ENCODE data around the gene KTI12.
"Not testable (repeated sequence)": the region's sequence is repeated elsewhere in the genome, so short reads cannot be mapped to it uniquely, and the experiment has no call there.

KTI12 gene, protein sequence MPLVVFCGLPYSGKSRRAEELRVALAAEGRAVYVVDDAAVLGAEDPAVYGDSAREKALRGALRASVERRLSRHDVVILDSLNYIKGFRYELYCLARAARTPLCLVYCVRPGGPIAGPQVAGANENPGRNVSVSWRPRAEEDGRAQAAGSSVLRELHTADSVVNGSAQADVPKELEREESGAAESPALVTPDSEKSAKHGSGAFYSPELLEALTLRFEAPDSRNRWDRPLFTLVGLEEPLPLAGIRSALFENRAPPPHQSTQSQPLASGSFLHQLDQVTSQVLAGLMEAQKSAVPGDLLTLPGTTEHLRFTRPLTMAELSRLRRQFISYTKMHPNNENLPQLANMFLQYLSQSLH

DNA sequence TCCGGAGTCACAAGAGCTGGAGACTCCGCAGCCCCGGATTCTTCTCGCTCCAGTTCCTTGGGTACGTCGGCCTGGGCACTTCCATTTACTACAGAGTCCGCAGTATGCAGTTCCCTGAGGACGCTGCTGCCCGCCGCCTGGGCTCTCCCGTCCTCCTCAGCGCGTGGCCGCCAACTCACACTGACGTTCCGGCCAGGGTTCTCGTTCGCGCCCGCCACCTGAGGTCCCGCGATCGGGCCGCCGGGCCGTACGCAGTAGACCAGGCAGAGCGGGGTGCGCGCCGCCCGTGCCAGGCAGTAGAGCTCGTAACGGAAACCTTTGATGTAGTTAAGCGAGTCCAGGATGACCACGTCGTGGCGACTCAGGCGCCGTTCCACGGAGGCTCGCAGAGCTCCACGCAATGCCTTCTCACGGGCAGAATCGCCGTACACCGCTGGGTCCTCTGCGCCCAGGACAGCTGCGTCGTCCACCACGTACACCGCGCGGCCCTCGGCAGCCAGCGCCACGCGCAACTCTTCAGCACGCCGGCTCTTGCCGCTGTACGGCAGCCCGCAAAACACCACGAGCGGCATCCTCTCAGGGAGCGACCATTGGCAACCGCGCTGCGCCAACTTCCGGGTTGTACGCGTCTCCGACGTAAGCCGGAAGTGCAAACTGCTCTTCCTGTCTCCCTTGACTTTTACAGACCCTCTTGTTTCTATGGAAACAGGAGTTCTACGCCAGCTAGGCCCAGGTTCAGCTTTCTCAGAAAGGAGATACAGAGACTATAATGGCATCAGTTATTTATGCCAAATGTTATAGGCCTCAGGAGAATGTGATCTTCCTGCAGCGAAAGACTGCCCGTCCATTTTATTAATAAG, at the start of gene KTI12:
TSS of gene KTI12 (minus strand) at position 621 of the 860 bp plus-strand sequence. CDS start at position 572, 49 bp downstream.
- peak; percentile 92 for DNase-seq

DNA sequence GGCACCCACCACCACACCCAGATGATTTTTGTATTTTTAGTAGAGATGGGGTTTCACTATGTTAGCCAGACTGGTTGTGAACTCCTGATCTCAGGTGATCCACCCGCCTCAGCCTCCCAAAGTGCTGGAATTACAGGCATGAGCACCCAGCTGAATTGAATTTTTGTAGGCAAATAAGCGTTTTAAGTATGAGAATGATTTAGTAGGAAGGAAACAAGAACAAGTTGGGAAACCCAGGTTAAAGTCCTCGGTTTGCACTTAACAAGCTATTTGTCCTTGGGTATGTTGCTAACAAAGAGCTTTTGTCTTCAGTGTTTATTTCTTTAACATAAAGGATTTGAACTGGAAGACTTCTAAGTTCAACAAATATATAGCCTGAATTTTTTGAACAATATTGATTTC, 46.4 kb upstream of the KTI12 start:
- no peak for DNase-seq

DNA sequence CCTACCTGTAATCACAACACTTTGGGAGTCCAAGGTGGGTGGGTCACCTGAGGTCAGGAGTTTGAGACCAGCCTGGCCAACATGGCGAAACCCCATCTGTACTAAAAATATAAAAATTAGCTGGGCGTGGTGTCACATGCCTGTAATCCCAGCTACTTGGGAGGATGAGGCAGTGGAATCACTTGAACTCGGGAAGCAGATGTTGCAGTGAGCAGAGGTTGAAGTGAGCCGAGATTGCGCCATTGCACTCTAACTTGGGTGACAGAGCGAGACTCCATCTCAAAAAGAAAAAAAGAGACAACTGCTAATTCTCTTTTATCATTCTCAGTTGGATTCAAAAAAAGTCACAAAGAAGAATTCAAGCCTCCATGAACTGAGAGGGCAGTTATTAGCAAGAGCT, 43.7 kb upstream of the KTI12 start:
- not testable (repeated sequence) for DNase-seq

DNA sequence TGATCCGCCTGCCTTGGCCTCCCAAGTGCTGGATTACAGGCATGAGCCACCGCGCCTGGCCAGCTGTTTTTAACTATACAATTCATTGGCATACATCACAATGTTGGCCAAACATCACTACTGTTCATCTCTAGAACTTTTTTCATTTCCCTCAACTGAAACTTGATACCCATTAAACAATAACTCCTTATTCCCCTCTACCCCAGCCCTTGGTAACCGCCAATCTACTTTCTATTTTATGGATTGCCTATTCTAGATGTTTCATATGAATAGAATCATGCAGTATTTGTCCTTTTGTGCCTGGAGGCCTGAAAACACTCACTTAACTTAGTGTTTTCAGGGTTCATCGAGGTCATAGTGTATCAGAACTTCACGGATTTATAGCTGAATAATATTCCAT, 38.7 kb upstream of the KTI12 start:
- DNase-seq = no peak

DNA sequence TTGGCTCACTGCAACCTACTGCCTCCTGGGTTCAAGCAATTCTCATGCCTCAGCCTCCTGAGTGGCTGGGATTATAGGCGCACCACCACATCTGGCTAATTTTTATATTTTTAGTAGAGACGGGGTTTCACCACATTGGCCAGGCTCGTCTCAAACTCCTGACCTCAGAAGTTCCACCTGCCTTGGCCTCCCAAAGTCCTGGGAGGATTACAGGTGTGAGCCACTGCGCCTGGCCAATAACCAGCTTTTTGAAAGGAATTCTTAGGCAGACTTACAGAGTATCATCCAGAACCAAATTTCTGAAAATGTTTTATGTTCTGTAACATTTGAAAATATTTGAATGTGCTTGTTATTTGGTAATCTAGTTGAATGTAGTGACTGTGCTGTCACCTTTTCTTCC, 37.1 kb upstream of the KTI12 start:
- DNase-seq = no peak

DNA sequence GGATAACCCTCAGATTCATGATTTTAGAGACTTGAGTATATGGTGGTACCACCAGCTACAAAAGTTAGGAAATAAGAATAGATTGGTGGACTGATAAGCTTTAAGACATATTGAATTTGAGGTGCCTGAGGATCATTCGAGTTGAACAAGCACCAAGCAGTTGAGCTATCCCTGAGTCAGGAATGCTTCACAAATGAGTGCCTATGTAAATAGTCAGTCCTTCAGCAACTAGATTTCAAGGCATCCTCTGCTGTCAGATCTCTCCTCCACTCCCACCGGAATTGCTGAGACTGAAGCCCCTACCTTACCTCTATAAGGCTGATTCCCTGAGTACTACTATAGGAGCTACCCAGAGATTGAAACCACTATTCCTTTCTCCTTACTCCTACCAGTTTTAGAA, 29.6 kb upstream of the KTI12 start:
- no peak for DNase-seq

DNA sequence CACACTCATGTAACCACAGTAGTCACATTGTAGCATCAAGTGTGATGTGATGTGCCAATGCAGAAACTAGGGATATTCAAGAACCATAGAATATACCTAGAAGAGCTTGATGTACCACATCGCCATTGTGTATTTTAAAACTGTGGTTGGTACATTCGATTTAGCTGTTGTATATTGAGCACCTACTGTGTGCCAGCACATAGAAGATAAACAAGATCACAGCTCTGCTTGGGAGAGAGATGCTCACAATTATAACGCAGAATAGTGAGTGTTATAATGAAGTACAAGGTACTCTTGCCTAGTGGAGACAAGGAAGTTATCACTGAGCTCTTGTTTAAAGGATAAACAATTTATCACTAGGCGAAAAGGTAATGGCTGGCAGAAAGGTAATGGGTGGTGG, 27.2 kb upstream of the KTI12 start:
- no peak for DNase-seq

DNA sequence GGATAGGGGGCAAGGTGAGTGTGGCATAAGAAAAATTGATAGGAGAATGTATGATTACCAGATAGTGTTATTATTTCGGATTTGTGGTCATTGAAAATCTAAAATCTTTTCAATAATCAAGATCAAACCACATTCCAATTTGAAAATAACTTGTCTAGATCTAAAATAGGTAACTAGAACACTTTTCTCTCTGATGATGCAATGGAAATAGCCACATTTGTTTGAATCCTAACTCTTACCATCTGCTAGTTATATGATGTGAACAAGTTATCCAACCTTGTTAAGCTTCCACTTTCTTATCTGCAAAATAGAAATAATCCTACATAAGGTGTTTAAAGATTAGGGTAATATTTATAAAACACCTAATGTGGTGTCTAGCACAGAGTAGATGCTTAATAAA, 26.3 kb upstream of the KTI12 start:
- DNase-seq = no peak

DNA sequence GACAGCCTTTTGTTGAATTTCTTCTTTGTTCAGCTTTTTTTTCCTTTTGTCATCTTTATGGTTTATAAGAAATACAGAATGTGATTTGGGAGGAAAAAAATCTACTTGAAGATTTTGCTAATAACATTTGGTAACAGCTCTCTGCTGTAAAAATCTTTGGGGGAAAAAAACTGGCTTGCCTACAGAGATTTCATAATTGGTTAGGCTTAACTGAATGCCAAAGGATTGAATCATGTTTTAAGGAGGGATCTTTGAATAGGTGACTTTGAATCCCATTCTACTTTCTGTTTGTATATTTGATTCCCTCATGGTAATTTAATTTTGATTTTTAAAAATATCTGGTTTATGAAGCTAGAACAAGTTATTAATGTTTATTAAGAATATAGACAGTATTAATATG, 25.7 kb upstream of the KTI12 start:
- no peak for DNase-seq

DNA sequence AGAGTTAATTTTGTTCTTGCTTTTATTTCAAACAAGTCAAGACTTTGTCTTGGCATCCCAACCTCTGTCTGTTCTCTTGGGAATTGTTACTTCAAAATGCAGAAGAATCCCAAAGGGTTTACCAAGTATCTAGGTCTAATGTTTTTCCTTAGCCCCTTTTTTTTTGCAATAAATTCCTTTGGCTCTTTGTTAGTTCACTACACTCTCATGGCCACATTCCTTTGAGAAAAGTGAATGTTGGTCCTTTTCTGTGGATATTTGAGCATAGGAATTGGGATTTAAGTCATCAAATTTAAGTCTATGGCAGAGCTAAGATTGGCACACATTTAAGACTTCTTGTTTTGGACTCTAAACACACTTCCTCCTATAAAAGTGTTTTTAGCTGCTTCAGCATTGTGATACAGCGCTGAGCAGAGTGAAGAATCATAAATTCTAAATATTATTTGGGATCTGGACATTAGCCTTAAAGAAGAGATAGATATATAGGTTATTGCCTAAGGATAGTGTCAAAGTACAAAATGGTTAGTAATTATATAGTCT, 24.3 kb upstream of the KTI12 start:
- DNase-seq = no peak

DNA sequence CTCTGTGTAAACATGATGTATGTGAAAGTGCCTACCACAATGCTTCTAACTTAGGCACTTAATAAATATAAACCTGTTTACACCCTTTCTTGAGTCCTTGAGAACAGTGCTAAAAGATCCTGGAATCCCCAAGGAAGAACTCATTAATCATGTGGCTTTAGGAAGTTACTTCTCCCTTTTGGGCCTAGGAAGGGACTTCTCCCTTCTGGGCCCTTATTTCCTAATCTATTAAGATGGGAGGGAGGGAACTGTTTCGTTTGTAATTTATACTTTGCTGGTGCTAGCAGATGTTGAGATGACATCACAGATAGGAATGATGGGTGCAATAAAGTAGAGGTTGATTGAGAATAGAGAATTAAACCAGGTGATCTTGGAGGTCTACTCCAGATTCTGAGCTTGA, 23.6 kb upstream of the KTI12 start:
- peak; percentile 59 for DNase-seq

DNA sequence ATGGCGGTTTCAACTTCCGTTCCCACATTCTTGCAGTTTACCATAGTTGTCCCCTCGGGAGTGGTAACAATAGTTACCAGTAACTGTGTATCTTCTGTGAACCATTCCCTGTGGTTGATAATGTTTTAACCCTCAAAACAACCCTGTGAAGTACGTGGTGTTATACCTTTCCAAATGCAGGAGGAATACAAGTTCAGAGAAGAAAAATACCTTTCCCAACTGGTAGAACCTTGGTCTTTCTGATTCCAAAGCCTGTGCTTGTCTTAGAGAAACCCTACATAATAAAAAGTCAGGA, 23.3 kb upstream of the KTI12 start:
- no peak for DNase-seq

DNA sequence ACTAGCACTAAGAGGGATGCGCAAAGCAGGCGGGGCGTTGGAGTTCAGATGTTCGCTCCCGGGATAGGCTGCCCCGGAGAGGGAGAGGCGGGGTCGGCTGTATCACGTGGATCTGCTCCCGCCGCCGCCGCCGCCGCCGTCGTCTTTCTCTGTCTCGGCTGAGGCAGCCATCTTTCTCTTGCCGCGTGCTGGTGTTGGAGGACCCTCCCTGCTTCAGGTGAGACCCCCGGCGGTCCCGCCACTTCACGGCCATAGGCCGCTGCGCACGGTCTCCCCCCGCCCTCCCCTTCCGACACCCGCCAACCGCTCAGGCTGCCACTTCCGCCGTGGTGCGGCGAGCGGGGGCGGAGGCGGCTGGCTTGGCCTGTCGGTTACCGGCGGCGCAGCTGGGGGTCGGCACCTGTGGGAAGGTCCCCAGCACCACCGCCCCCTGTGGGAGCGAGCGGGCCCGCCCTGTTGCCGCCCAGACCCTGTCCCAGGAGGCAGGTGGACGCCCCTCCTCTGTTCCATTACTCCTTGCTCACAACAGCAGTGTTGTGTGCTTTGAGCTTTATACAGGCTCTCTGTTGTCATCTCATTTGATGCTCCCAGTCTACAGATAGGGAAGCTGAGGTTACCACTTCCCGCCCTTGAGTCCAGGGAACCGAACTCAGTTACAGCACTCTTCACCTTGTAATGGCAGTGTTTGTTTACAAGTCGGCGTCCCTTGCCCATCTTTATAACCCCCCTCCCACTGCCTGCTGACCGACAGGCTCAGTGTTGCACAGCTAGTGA, 22.7 kb upstream of the KTI12 start, which contains the start of gene BTF3L4:
TSS of gene BTF3L4 (plus strand) at position 133 of the 774 bp plus-strand sequence. CDS start 3,553 bp downstream, outside the sequence.
- peak; percentile 91 for DNase-seq

DNA sequence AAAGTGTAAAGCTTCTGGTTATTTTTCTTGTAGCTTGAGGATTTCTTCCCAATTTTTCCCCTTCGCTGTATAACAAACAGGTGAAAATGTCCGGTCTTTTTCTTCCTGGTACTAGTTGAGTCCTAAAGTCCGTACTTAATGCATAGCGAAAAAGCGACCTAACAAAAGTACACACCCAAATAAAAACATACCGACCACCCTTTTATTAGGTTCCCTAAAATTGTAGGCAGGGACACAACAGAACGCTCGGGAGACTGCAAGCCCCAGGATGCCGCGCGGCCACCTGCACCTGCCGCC, 22.2 kb upstream of the KTI12 start:
- no peak for DNase-seq

DNA sequence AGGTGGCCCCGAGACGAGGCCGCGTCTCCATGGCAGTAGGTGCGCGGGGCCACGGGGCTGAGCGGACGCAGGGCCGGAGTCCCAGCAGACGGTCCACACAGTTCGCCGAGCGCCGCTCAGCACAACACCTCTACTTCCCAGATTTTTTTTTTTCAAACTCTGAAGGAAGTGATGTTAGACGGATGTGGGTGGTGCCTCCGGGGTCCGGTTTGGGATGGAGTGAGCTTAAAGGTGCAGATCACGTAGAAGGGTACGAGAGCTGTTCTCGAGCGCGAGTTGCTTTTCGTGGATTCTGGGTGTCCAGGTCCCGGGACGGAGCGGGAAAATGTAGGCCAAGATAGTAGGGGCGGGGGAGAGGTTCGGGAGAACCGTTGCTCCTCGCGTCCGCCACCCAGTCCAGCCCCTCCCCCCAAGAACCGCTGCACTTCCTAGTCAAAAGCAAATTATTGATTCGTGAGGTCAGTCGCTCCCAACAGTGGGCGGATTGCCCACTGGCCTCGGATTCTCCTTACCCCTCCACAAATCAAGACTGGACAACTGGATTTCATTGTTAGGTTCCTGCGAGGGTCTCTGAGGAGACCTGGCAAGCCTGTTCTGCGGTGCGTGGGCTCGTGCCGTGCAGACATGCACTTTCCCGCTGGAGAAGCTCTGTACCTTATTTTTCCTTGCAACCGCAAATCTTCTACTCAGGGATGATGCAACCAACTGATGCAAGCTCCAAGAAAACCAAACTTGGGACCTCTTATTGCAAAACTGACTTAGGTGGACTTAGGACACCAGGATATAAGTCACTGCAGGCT, 21.7 kb upstream of the KTI12 start, which contains the start of gene TXNDC12:
TSS of gene TXNDC12 (minus strand) at position 126 of the 800 bp plus-strand sequence. CDS start at position 31, 95 bp downstream.
- peak; percentile 90 for DNase-seq

DNA sequence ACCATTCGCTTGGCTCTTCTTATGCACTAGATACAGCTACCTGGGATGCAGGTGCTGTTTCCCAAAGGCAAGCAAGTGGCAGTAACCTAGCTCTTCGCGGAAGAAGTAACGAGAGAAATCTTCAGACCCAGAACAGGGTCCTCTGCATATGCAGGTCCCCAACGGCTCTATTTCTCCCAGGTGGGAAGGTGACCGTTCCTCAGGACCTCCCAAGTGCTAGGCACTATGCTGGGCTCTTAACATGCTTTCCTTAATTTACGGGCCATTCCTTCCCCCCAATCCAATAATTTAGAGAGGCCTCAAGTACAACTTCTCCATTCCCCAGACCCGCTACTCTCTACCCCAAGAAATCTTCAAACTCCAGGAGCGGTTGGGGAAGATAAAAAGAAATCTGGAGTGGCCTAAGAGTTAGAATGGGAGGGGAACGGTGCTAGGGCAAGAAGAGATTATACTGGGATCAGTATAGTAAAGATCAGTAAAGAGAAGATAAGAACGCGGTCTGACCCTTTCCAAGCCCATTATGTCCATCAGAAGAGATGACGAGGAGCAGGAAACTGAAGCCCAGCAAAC, 21.0 kb upstream of the KTI12 start:
- DNase-seq = no peak

DNA sequence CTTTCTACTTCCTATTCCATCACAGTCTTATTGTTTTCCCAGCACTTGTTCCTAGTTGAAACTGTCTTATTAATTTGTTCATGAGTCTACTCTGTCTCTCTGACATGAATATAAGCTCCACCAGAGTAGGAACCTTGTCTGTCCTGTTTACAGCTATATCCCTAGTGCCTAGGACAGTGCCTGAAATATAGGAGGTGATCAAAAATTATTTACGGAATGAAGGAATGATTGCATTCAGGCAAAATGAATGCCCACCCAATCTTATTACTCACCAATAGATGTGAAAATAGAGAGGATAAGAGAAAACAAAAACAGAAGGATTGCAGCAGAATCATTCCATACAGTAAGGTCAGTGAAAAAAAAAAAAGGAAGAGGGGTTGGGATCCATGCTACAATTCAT, 20.3 kb upstream of the KTI12 start:
- no peak for DNase-seq

DNA sequence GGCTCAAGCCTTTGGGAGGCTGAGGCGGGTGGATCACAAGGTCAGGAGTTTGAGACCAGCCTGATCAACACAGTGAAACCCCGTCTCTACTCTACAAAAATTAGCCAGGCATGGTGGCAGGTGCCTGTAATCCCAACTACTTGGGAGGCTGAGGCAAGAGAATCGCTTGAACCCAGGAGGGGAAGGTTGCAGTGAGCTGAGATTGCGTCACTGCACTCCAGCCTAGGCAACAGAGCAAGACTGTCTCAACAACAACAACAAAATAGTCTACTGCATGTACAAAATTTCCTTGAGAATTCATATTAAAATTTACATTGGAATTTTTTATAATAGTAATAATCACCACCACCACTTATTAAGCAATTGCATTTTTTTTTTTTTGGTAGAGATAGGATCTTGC, 15.7 kb upstream of the KTI12 start:
- not testable (repeated sequence) for DNase-seq

DNA sequence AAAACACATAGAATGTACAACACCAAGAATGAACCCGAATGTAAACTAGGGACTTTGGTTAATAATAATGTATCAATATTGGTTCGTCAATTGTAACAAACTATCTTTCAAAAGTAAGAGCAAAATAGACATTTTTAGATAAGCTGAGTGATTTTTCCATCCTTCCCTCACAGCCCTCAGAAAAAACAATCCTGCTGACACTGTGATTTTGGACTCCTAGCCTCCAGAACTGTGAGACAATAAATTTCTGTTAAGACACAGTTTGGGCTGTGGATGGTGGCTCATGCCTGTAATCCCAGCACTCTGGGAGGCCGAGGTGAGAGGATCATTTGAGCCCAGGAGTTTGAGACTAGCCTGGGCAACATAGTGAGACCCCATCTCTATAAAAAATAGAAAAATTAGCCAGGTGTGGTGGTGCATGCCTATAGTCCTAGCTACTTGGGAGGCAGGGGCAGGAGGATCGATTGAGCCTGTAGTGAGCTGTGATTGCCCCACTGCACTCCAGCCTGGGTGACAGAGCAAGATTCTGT, 12.1 kb upstream of the KTI12 start:
- not testable (repeated sequence) for DNase-seq

DNA sequence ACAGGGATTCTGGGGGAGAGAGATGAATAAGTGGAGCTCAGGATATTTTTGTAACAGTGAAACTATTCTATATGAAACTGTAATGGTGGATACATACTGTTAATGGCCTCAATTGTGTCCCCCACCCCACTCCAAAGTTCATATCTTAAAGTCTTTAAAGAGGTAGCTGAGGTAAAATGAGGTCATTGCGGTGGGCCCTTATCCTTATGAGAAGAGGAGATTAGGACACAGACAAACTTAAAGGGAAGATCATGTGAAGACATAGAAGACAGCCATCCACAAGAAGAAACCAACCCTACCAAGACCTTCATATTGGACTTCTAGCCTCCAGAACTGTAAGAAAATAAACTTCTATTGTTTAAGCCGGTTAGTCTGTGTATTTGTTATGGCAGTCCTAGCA, 11.6 kb upstream of the KTI12 start:
- DNase-seq = no peak

DNA sequence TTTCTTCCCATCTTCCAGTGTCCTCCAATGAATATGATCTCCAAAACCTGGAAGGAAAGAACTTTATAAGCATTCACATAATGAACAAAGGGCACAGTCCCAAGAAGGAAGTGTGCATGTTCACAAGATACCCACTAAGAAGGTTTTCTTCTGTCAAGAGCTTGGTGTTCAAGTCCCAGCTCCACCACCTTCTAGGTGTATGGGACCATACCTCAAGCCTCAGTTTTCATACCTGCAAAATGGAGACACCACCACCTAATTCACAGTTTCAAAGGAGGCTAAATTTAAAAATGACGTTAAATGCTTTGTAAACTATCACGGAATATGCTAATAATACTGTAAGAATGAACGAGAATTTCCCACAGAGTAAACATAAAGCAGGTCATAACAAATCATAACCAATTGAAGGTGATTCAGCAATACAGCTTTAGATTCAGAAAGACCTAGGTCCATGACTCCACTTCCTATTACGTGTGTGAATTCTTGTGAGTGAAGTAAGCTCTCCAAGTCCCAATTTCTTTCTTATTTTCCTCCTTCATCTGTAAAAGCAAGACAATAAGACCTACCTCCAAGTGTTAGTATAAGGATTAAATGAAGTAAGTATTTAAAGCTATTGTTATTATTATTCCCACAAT, 8.1 kb upstream of the KTI12 start:
- no peak for DNase-seq
